GM12878 (cell line): Measurements from ENCODE around the gene NPIPB12.
"Not testable (repeated sequence)": the region's sequence is repeated elsewhere in the genome, so short reads cannot be mapped to it uniquely, and the experiment has no call there.

ENCODE experiments used
- CHD2 ChIP-seq: IDR thresholded peaks from 2 replicates; pipeline ENCODE4 v1.6.1; 2011; ENCODE audit warnings: low read depth, low read length, improper control_type of control experiment, borderline replicate concordance
- CTCF ChIP-seq, 3 experiments: IDR thresholded peaks in 2 of 3; conservative IDR thresholded peaks in 1 of 3; 2 replicates each; pipeline ENCODE4 v1.5.1; 2011; ENCODE audit warnings: low read depth in 3 of 3, low read length in 3 of 3, mild to moderate bottlenecking in 3 of 3, control low read depth in 2 of 3, moderate library complexity in 2 of 3, inconsistent platforms in 1 of 3, mixed read lengths in 1 of 3; ENCODE audit not compliant: control insufficient read depth in 2 of 3, insufficient read depth in 1 of 3; ENCODE audit errors: extremely low read depth in 1 of 3
- HDAC2 ChIP-seq: fragments of 200-600 bp; sonication (generic); IDR thresholded peaks from 2 replicates; pipeline ENCODE4 v1.6.1; 2017
- HDGF ChIP-seq: fragments of 450-650 bp; IDR thresholded peaks from 2 replicates; pipeline ENCODE4 v1.6.1; 2016; ENCODE audit warnings: antibody characterized with exemption
- JUND ChIP-seq: IDR thresholded peaks from 2 replicates; pipeline ENCODE4 v1.6.1; 2012; ENCODE audit warnings: low read depth, mild to moderate bottlenecking, low read length, improper control_type of control experiment, moderate library complexity
- POLR2A ChIP-seq: IDR thresholded peaks from 2 replicates; pipeline ENCODE4 v1.6.1; 2011; ENCODE audit warnings: low read depth, mild to moderate bottlenecking, low read length
- POLR2AphosphoS5 ChIP-seq: IDR thresholded peaks from 2 replicates; pipeline ENCODE4 v1.6.1; 2011; ENCODE audit warnings: mild to moderate bottlenecking, low read length, inconsistent platforms
- PRDM15 ChIP-seq: fragments of 450-650 bp; formaldehyde crosslinking; IDR thresholded peaks from 2 replicates; pipeline ENCODE4 v1.4.0; 2020; ENCODE audit warnings: mild to moderate bottlenecking, moderate library complexity
- TCF12 ChIP-seq: IDR thresholded peaks from 2 replicates; pipeline ENCODE4 v1.6.1; 2011; ENCODE audit warnings: low read depth, mild to moderate bottlenecking, low read length
- ZNF217 ChIP-seq: fragments of 450-650 bp; IDR thresholded peaks from 2 replicates; pipeline ENCODE4 v1.6.1; 2017; ENCODE audit warnings: antibody characterized with exemption, mild to moderate bottlenecking

DNA sequence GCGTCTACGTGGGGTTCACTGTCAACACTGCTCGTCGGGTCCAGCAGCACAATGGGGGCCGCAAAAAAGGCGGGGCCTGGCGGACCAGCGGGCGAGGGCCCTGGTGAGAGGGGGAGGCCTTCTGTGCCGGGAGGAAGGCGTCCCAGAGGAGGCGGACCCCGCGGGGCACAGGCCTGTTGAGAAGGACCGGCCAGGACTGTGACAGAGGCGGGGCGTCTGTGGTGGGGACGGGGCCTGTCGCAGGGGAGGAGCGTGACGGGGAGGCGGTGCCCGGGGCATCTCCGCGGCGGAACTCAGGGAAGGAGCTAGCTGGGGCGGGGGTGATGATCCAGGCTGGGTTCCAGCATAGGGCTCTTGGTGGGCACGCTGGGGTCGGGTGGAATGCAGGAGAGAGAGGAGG is 51.4 kb downstream of the NPIPB12 start:
- TF ChIP-seq TCF12; JUND; CHD2; CTCF (IDR thresholded peaks at IDR 0.05 in 2 of 3, conservative IDR thresholded peaks at IDR 0.05 in 1 of 3; ENCODE audit: control insufficient read depth in 2 of 3, extremely low read depth in 1 of 3, insufficient read depth in 1 of 3, low read depth in 3 of 3, low read length in 3 of 3); POLR2AphosphoS5; HDAC2; HDGF; POLR2A; PRDM15; ZNF217: not testable (repeated sequence)
